ENCODE results near the gene P4HA2.
A peak's percentile ranks its signal among the peaks of the same experiment; 100 is the strongest.

DNA sequence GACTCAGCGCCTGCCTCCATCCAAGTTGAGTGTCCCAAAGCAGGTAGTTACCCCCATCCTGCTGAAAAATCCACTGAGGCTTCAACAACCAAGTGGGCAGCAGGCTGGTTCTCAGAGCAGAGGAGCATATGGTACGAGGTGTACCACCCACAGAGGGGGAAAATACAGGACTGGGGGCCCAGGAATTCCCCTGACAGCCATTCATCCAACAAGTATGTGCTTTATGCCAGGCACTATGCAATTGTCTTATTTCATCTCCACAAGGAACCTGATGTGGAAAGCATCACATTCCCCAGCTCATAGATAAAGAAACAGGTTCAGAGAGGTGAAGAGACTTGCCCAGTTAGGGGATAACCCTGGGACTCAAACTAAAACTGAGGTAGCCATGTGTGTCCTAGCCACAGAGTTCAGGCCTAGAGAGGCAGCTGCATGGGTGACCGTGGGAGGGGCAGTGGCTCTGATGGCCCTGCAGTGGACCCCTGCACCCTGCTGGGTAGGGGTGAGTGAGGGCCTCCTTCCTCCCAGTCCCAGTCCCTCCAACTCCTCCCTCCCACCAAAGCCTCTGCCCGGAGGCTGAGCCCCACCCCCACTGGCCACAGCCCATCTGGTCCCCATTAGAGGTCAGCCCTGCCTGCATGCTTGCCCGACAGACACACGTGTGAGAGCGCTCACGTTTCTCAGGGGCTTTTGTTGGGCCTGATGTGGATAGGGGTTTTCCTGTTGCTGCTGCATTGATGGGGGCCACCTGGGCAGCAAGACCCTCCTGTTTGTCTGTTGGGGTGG lies 41.3 kb upstream of the P4HA2 start:
- TF ChIP-seq BACH2 (CRISPR knock-in tag; IDR thresholded peaks at IDR 0.05; ENCODE audit: borderline replicate concordance), result no peak
- TF ChIP-seq, protein P1, sequence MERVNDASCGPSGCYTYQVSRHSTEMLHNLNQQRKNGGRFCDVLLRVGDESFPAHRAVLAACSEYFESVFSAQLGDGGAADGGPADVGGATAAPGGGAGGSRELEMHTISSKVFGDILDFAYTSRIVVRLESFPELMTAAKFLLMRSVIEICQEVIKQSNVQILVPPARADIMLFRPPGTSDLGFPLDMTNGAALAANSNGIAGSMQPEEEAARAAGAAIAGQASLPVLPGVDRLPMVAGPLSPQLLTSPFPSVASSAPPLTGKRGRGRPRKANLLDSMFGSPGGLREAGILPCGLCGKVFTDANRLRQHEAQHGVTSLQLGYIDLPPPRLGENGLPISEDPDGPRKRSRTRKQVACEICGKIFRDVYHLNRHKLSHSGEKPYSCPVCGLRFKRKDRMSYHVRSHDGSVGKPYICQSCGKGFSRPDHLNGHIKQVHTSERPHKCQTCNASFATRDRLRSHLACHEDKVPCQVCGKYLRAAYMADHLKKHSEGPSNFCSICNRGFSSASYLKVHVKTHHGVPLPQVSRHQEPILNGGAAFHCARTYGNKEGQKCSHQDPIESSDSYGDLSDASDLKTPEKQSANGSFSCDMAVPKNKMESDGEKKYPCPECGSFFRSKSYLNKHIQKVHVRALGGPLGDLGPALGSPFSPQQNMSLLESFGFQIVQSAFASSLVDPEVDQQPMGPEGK (CRISPR knock-in tag; IDR thresholded peaks at IDR 0.05; ENCODE audit: borderline replicate concordance), result 0 out of 2 replicates have a peak, but pooled peaks have one; percentile 33
- TF ChIP-seq SNAI2 (CRISPR knock-in tag; IDR thresholded peaks at IDR 0.05), result no peak
- TF ChIP-seq TOX (CRISPR knock-in tag; IDR thresholded peaks at IDR 0.05; ENCODE audit: borderline replicate concordance), result no peak
- no peak for TF ChIP-seq ARNTL (CRISPR knock-in tag; IDR thresholded peaks at IDR 0.05; ENCODE audit: borderline replicate concordance, low read depth)
- TF ChIP-seq, protein P2, sequence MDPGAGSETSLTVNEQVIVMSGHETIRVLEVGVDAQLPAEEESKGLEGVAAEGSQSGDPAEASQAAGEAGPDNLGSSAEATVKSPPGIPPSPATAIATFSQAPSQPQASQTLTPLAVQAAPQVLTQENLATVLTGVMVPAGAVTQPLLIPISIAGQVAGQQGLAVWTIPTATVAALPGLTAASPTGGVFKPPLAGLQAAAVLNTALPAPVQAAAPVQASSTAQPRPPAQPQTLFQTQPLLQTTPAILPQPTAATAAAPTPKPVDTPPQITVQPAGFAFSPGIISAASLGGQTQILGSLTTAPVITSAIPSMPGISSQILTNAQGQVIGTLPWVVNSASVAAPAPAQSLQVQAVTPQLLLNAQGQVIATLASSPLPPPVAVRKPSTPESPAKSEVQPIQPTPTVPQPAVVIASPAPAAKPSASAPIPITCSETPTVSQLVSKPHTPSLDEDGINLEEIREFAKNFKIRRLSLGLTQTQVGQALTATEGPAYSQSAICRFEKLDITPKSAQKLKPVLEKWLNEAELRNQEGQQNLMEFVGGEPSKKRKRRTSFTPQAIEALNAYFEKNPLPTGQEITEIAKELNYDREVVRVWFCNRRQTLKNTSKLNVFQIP (CRISPR knock-in tag; IDR thresholded peaks at IDR 0.05; ENCODE audit: borderline replicate concordance, low read depth), result no peak
- TF ChIP-seq ZFP30 (CRISPR knock-in tag; IDR thresholded peaks at IDR 0.05), result no peak
- TF ChIP-seq OSR1 (CRISPR knock-in tag; IDR thresholded peaks at IDR 0.05), result no peak
- no peak for TF ChIP-seq RARB (CRISPR knock-in tag; IDR thresholded peaks at IDR 0.05)

Measured in SK-N-SH treated with all-trans-retinoic acid at 6 μM for 48 hours (cell line).